CD8-positive, alpha-beta memory T cell (primary cell): ENCODE results near the gene SGMS1. TPM values are rescaled to one million over a fixed set of nuclear protein-coding genes. Genes with fewer than 3 reads are reported as not detected.
"Not testable (repeated sequence)": the region's sequence is repeated elsewhere in the genome, so short reads cannot be mapped to it uniquely, and the experiment has no call there.

Experiments used
- CTCF ChIA-PET: fragments of 350-600 bp; sonication (Branson Sonifier 250); formaldehyde crosslinking; loops from one replicate; lab custom pipeline; 2021; ENCODE audit warnings: antibody characterized with exemption; lab: Charles Lee
- POLR2A ChIA-PET: fragments of 350-600 bp; sonication (Branson Sonifier 250); formaldehyde crosslinking; loops from one replicate; lab custom pipeline; 2021; ENCODE audit warnings: antibody characterized with exemption; lab: Charles Lee
- DNase-seq, 5 donors: peaks; one replicate each; pipeline versions ENCODE4 v3.0.0 to v3.0.0-alpha.2; 2020 to 2022; ENCODE audit warnings: mixed read lengths in 1 of 5
- H3K27ac ChIP-seq: one replicate; pipeline ENCODE4 v1.7.0; 2013; ENCODE audit warnings: low read depth, mild to moderate bottlenecking, low read length, moderate library complexity
- H3K27me3 ChIP-seq: 2 replicates; pipeline ENCODE4 v1.7.0; 2013; ENCODE audit warnings: low read length, mild to moderate bottlenecking; ENCODE audit not compliant: insufficient read depth, poor library complexity, severe bottlenecking
- H3K36me3 ChIP-seq: 2 replicates; pipeline ENCODE4 v1.7.0; 2013; ENCODE audit warnings: mild to moderate bottlenecking, low read length, moderate library complexity; ENCODE audit not compliant: insufficient read depth
- H3K4me1 ChIP-seq: 2 replicates; pipeline ENCODE4 v1.7.0; 2013; ENCODE audit warnings: mild to moderate bottlenecking, low read length, moderate library complexity; ENCODE audit not compliant: insufficient read depth
- H3K4me3 ChIP-seq: 2 replicates; pipeline ENCODE4 v1.7.0; 2013; ENCODE audit warnings: mild to moderate bottlenecking, low read length
- H3K9me3 ChIP-seq: 2 replicates; pipeline ENCODE4 v1.7.0; 2013; ENCODE audit warnings: mild to moderate bottlenecking, low read length
- H3K27ac Mint-ChIP-seq, 8 donors: one replicate each; pipeline ENCODE4 v1.8.0; 2020 to 2021; ENCODE audit warnings: mixed read lengths in 8 of 8, mild to moderate bottlenecking in 6 of 8, inconsistent platforms in 3 of 8, moderate library complexity in 3 of 8
- H3K27me3 Mint-ChIP-seq, 2 donors: one replicate each; pipeline ENCODE4 v1.8.0; 2020 to 2021; ENCODE audit warnings: mixed read lengths in 2 of 2, mild to moderate bottlenecking in 1 of 2, moderate library complexity in 1 of 2
- H3K36me3 Mint-ChIP-seq, 3 donors: one replicate each; pipeline ENCODE4 v1.8.0; 2020 to 2021; ENCODE audit warnings: mixed read lengths in 3 of 3, inconsistent platforms in 1 of 3, mild to moderate bottlenecking in 1 of 3
- H3K4me1 Mint-ChIP-seq, 3 donors: one replicate each; pipeline ENCODE4 v1.8.0; 2020 to 2021; ENCODE audit warnings: mixed read lengths in 3 of 3, inconsistent platforms in 1 of 3, mild to moderate bottlenecking in 1 of 3
- H3K4me3 Mint-ChIP-seq, 7 donors: one replicate each; pipeline ENCODE4 v1.8.0; 2020 to 2021; ENCODE audit warnings: mixed read lengths in 7 of 7, mild to moderate bottlenecking in 6 of 7, moderate library complexity in 4 of 7, inconsistent platforms in 2 of 7
- H3K9me3 Mint-ChIP-seq, 5 donors: one replicate each; pipeline ENCODE4 v1.8.0; 2020 to 2022; ENCODE audit warnings: mixed read lengths in 5 of 5, mild to moderate bottlenecking in 3 of 5, moderate library complexity in 2 of 5, inconsistent platforms in 1 of 5
- polyA plus RNA-seq: library from polyadenylated mRNA; unstranded; fragments of 300-500 nt; fragmentation: Illumina TruSeq; gene quantifications from one replicate; pipeline ENCODE4 v1.2.3, GENCODE V29; 2021
- total RNA-seq, 2 experiments: library from RNA; stranded (reverse); gene quantifications; one replicate each; pipeline ENCODE4 v1.2.3, GENCODE V29; 2021

SGMS1 gene
- total and polyA plus RNA-seq, 3 experiments from 2014 or later: 11.3 to 14.5 (median 13.5) TPM

DNA sequence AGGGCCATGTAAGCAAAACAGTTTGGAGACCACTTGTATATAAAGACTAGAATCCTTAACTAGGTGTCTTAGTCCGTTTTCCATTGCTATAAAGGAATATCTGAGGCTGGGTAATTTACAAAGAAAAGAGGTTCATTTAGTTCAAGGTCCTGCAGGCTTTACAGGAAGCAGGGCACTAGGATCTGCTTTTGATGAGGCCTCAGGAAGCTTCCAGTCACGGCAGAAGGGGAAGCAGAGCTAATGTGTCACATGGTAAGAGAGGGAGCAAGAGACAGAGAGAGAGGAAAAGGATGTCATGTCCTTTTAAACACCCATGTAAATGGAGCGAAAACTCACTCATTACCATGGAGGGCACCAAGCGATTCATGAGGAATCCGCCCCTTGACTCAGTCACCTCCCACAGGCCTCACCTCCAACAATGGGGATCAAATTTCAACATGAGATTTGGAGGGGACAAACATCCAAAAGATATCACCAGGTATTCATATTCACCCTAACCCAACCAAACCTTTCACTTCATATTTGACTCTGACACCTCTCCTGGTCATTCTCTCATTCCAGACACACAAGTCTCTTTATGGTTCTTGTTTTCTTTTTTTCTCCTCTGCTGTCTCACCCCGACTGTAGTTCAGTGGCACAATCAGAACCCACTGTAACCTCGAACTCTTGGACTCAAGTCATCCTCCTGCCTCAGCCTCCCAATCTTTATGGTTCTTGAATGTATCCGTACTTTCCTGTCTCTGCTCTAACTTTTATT lies 342.4 kb downstream of the SGMS1 start:
- Mint-ChIP-seq H3K27me3 (peaks cover 8 to 67% of the 10 kb centered on the region in 2 donors), H3K36me3 (no peaks in the 10 kb centered on the region), H3K9me3 (no peaks in the 10 kb centered on the region), H3K4me1 (no peaks in the 10 kb centered on the region), H3K27ac (no peak overlapping the region), H3K4me3 (no peak overlapping the region)
- Histone ChIP-seq H3K4me3 (no peak overlapping the region), H3K36me3 (no peaks in the 10 kb centered on the region), H3K9me3 (no peaks in the 10 kb centered on the region), H3K27me3 (no peaks in the 10 kb centered on the region), H3K4me1 (no peaks in the 10 kb centered on the region), H3K27ac (no peak overlapping the region)
- ChIA-PET POLR2A (no interaction called here), CTCF (no interaction called here)
- DNase-seq: no peak

DNA sequence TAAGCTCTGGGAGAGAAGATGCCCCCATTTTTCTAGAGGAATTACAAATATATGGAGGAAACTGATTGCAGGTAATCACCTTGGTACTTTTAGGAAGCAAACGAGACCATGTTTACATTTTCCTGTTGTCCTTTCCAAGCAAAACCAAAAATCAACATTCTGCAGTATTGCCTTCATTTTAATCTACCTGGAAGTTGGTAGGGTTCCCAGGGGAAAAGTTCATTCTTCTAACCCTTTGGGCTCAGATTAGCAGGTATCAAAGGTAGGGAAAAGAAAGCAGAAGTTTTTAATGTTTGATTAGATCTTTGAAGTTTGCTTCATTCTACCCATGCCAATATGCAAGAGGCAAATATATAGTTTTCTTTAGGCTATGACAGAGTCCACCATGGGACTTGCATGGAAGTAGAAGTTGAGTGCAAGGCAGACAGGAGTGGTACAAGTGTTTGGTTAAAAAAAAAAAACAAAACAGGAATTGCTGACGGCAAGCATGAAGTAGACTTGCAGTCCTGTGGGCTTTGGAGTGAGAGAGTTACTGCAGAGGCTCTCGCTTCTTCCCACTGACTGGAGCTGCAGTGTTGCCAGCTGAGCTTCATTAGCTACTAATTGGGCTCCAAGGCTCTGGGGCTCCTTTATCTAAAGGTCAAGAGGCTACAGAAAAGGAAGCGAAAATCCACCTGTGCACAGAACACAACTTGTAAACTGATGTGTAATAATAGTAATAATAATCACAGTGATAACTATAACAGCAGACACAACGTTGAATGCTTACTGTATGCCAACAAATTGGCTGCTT lies 343.5 kb downstream of the SGMS1 start:
- no peak overlapping the region for H3K27ac Mint-ChIP-seq
- Histone ChIP-seq H3K27ac (no peak overlapping the region), H3K9me3 (no peaks in the 10 kb centered on the region), H3K4me1 (no peaks in the 10 kb centered on the region), H3K4me3 (no peak overlapping the region), H3K27me3 (no peaks in the 10 kb centered on the region), H3K36me3 (no peaks in the 10 kb centered on the region)
- DNase-seq: no peak
- CTCF ChIA-PET: no interaction called here
- H3K27me3 Mint-ChIP-seq: peaks cover 8 to 74% of the 10 kb centered on the region in 2 donors
- no peak overlapping the region for H3K4me3 Mint-ChIP-seq
- H3K9me3 Mint-ChIP-seq: no peaks in the 10 kb centered on the region
- H3K4me1 Mint-ChIP-seq: no peaks in the 10 kb centered on the region
- POLR2A ChIA-PET: no interaction called here
- H3K36me3 Mint-ChIP-seq: no peaks in the 10 kb centered on the region

DNA sequence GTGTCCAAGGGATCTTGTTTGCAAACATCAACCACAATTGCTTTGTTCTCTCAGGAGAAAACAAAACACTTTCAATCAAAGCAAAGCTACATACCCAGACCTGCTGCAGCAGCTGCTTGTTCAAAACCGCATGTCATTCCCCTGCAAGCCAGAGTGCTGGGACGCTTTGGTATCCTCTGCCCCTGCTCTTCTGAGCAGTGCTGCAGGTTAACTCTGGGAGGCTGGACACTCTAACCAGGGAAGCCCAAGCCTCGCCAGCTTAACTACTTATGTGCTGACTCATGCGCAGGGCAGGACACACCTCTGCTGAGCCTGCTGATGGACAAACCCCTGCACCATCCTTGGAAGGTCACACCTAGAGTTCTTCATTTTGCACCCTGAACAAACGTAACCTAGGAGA lies 344.3 kb downstream of the SGMS1 start:
- ChIA-PET CTCF (no interaction called here), POLR2A (no interaction called here)
- no peak overlapping the region for H3K27ac Mint-ChIP-seq
- Histone ChIP-seq H3K4me3 (no peak overlapping the region), H3K27me3 (no peaks in the 10 kb centered on the region), H3K4me1 (no peaks in the 10 kb centered on the region), H3K9me3 (no peaks in the 10 kb centered on the region), H3K36me3 (no peaks in the 10 kb centered on the region), H3K27ac (no peak overlapping the region)
- DNase-seq: no peak
- no peaks in the 10 kb centered on the region for H3K9me3 Mint-ChIP-seq
- H3K4me3 Mint-ChIP-seq: no peak overlapping the region
- H3K36me3 Mint-ChIP-seq: no peaks in the 10 kb centered on the region
- no peaks in the 10 kb centered on the region for H3K4me1 Mint-ChIP-seq
- H3K27me3 Mint-ChIP-seq: peaks cover 8 to 71% of the 10 kb centered on the region in 2 donors

DNA sequence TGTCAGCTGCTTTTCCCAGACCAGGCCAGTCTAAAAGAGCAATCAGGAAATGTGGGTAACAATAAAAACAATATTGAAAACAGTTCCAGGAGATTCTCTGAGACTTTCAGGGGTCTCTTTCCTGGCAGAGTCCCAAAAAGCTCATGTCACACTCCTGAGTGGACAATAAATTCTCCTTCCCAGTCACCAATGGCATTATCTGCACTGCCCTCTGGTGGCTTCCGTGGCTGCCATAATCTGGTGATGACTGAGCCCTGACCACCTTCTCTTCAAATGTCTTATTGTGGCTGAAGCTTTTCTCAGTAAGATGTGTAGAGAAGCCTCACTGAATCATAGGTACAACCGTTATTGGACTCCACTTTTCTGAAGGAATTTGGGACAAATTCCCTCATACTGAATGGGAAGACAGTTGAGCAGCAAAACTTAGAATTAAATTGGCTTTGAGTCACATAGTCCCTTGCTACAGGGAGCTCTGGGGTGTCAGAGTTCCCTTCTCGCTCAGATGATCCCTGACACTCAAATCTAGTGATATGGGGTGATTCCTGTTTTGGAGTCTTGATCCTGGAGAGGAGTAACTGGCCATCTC lies 348.0 kb downstream of the SGMS1 start:
- Histone ChIP-seq H3K36me3 (no peaks in the 10 kb centered on the region), H3K4me1 (no peaks in the 10 kb centered on the region), H3K27me3 (no peaks in the 10 kb centered on the region), H3K9me3 (no peaks in the 10 kb centered on the region), H3K4me3 (no peak overlapping the region), H3K27ac (no peak overlapping the region)
- H3K4me3 Mint-ChIP-seq: no peak overlapping the region
- ChIA-PET POLR2A (no interaction called here), CTCF (interaction anchor here (1.0 to 1.6 kb wide), 6 partner anchors 9 to 681 kb away, joined by 3 read pairs; no protein-coding TSS in a partner anchor)
- peak in 2 of 5 donors; percentile 9 to 49 for DNase-seq
- H3K9me3 Mint-ChIP-seq: no peaks in the 10 kb centered on the region
- no peaks in the 10 kb centered on the region for H3K36me3 Mint-ChIP-seq
- no peaks in the 10 kb centered on the region for H3K4me1 Mint-ChIP-seq
- H3K27me3 Mint-ChIP-seq: peaks cover 2 to 41% of the 10 kb centered on the region in 2 donors
- no peak overlapping the region for H3K27ac Mint-ChIP-seq

DNA sequence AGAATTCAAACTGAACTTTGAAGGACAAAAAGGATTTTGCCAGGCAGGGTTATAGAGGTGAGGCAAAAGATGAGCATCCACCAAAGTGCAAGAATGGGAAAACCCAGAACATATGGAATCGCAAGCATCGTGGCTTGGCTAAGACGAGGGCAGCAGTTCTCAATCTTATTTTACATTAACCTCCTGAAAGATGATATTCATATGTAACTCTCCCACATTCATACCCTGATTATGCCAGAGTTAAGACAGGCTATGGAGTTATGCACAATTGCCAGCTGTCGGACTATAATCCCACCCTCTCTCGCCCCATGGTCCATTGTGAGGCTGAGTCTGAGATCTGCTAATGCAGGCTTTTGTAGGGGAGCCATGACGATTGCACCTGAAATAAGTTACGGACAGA lies 351.2 kb downstream of the SGMS1 start:
- H3K4me1 Mint-ChIP-seq: no peaks in the 10 kb centered on the region
- Histone ChIP-seq H3K9me3 (no peaks in the 10 kb centered on the region), H3K27me3 (no peaks in the 10 kb centered on the region), H3K4me1 (no peaks in the 10 kb centered on the region), H3K4me3 (no peak overlapping the region), H3K36me3 (no peaks in the 10 kb centered on the region), H3K27ac (no peak overlapping the region)
- H3K36me3 Mint-ChIP-seq: no peaks in the 10 kb centered on the region
- H3K27me3 Mint-ChIP-seq: peaks cover 2 to 15% of the 10 kb centered on the region in 2 donors
- H3K4me3 Mint-ChIP-seq: no peak overlapping the region
- peak overlapping the region in 1 of 8 donors; percentile 62 for H3K27ac Mint-ChIP-seq
- CTCF ChIA-PET: interaction anchor here (0.7 kb wide), 1 partner anchor 32 kb away, joined by 3 read pairs; no protein-coding TSS in a partner anchor
- POLR2A ChIA-PET: no interaction called here
- DNase-seq: no peak
- peaks cover 0 to 1% (median 0%) of the 10 kb centered on the region in 5 donors for H3K9me3 Mint-ChIP-seq

DNA sequence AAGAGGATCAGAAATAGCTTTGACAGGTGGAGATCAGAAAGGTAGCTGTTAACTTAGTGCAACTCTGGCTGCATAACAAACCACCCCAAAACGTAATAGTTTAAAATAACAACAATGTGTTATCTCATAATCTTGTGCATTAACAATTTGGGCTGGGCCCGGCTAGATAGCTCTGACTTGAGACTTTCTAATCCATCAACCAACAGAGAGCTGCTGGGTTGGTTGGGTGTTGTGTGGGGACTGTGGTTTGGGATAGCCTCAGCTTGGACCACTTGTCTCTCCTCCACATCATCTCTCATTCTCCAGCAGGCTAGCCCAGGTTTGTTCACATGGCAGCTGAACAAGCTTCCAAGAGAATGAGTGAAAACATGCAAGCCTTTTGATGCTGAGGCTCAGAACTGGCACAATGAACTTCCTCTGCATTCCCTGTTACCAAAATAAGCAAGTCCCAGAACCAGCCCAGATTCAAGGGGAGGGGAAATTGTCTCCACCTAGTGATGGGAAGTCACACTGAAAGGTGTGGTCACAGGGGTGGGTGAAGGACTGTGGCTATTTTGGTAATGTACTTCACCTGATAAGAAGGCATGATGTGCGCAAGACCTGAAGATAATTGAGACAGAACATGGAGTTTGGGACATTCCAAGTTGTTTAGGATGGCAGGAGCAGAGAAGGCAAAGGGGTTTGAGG lies 352.0 kb downstream of the SGMS1 start:
- ChIA-PET POLR2A (no interaction called here), CTCF (no interaction called here)
- Histone ChIP-seq H3K9me3 (no peaks in the 10 kb centered on the region), H3K36me3 (no peaks in the 10 kb centered on the region), H3K27me3 (no peaks in the 10 kb centered on the region), H3K4me1 (no peaks in the 10 kb centered on the region), H3K4me3 (no peak overlapping the region), H3K27ac (no peak overlapping the region)
- Mint-ChIP-seq H3K4me3 (no peak overlapping the region), H3K27me3 (peaks cover 5 to 10% of the 10 kb centered on the region in 2 donors), H3K9me3 (peaks cover 0 to 1% (median 0%) of the 10 kb centered on the region in 5 donors), H3K4me1 (no peaks in the 10 kb centered on the region), H3K36me3 (no peaks in the 10 kb centered on the region), H3K27ac (no peak overlapping the region)
- no peak for DNase-seq

DNA sequence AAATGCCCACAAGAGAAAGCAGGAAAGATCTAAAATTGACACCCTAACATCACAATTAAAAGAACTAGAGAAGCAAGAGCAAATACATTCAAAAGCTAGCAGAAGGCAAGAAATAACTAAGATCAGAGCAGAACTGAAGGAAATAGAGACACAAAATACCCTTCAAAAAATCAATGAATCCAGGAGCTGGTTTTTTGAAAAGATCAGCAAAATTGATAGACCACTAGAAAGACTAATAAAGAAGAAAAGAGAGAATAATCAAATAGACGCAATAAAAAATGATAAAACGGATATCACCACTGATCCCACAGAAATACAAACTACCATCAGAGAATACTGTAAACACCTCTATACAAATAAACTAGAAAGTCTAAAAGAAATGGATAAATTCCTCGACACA lies 355.9 kb downstream of the SGMS1 start:
- CTCF ChIA-PET, H3K4me1 ChIP-seq, H3K4me3 Mint-ChIP-seq, POLR2A ChIA-PET, H3K9me3 ChIP-seq, H3K27ac ChIP-seq, H3K36me3 Mint-ChIP-seq, H3K27me3 ChIP-seq, H3K4me3 ChIP-seq, DNase-seq, H3K36me3 ChIP-seq, H3K27ac Mint-ChIP-seq, H3K9me3 Mint-ChIP-seq, H3K4me1 Mint-ChIP-seq: not testable (repeated sequence)
- peaks cover 8 to 27% of the 10 kb centered on the region in 2 donors for H3K27me3 Mint-ChIP-seq
